Measurements from ENCODE around the gene ZNF511. TPM values are rescaled to one million over a fixed set of nuclear protein-coding genes. Genes with fewer than 3 reads are reported as not detected.

The ZNF511 gene
- polyA plus RNA-seq, 10 donors: 29.0 to 40.0 (median 33.4) TPM

Other genes with a start within 250 kb of the ZNF511 start
- gene ADGRA1, start 221.0 kb upstream of the ZNF511 start, polyA plus RNA-seq (ENCODE audit: insufficient read length in 10 of 10): 1 to 10 TPM; 1.8 to 3.2 (median 2.5) TPM
- 1 to 10 TPM; 1.4 to 7.5 (median 4.1) TPM for gene KNDC1, start 148.7 kb upstream of the ZNF511 start, polyA plus RNA-seq (ENCODE audit: insufficient read length in 10 of 10)
- under 1 TPM in 2 of 10 donors, not detected in 8; 0.11 to 0.18 TPM for gene UTF1, start 78.7 kb upstream of the ZNF511 start, polyA plus RNA-seq (ENCODE audit: insufficient read length in 10 of 10)
- gene VENTX, start 71.1 kb upstream of the ZNF511 start, polyA plus RNA-seq (ENCODE audit: insufficient read length in 10 of 10): under 1 TPM; 0.09 to 0.24 (median 0.18) TPM
- 1 to 10 TPM in 9 of 10 donors, under 1 TPM in 1; 0.70 to 3.3 (median 1.6) TPM for gene ADAM8, start 32.0 kb upstream of the ZNF511 start, polyA plus RNA-seq (ENCODE audit: insufficient read length in 10 of 10)
- 10 to 100 TPM; 33.9 to 43.6 (median 40.1) TPM for gene TUBGCP2, start within 50 bp of the ZNF511 start, polyA plus RNA-seq (ENCODE audit: insufficient read length in 10 of 10)
- under 1 TPM in 1 of 10 donors, not detected in 9; 0.30 TPM for gene CALY, start 28.0 kb downstream of the ZNF511 start, polyA plus RNA-seq (ENCODE audit: insufficient read length in 10 of 10)
- gene PRAP1, start 38.5 kb downstream of the ZNF511 start, polyA plus RNA-seq (ENCODE audit: insufficient read length in 10 of 10): under 1 TPM in 4 of 10 donors, not detected in 6; 0.27 to 0.39 (median 0.30) TPM
- 1 to 10 TPM; 2.6 to 9.3 (median 4.7) TPM for gene FUOM, start 49.1 kb downstream of the ZNF511 start, polyA plus RNA-seq (ENCODE audit: insufficient read length in 10 of 10)
- gene ECHS1, start 64.4 kb downstream of the ZNF511 start, polyA plus RNA-seq (ENCODE audit: insufficient read length in 10 of 10): 100 to 1,000 TPM in 9 of 10 donors, 10 to 100 TPM in 1; 96.4 to 132 (median 123) TPM
- 1 to 10 TPM; 2.6 to 5.4 (median 3.0) TPM for gene PAOX, start 70.3 kb downstream of the ZNF511 start, polyA plus RNA-seq (ENCODE audit: insufficient read length in 10 of 10)
- 10 to 100 TPM; 28.2 to 48.8 (median 36.5) TPM for gene MTG1, start 85.2 kb downstream of the ZNF511 start, polyA plus RNA-seq (ENCODE audit: insufficient read length in 10 of 10)
- gene SPRN, start 115.7 kb downstream of the ZNF511 start, polyA plus RNA-seq (ENCODE audit: insufficient read length in 10 of 10): 1 to 10 TPM; 2.7 to 3.7 (median 3.1) TPM
- gene SCART1, start 145.0 kb downstream of the ZNF511 start, polyA plus RNA-seq (ENCODE audit: insufficient read length in 10 of 10): 1 to 10 TPM in 5 of 10 donors, under 1 TPM in 5; 0.56 to 2.4 (median 0.98) TPM
- gene CYP2E1, start 218.4 kb downstream of the ZNF511 start, polyA plus RNA-seq (ENCODE audit: insufficient read length in 10 of 10): 1 to 10 TPM in 3 of 10 donors, under 1 TPM in 7; 0.45 to 1.7 (median 0.95) TPM